GM21381 (cell line): Measurements from ENCODE around the gene CCT5.

Experiments used
- ATAC-seq: cut with Tn5 transposase; IDR thresholded peaks from one replicate; pipeline ENCODE4 v1.9.1; 2021; ENCODE audit warnings: mild to moderate bottlenecking, moderate library complexity; ENCODE audit not compliant: unreplicated experiment

The CCT5 gene

DNA sequence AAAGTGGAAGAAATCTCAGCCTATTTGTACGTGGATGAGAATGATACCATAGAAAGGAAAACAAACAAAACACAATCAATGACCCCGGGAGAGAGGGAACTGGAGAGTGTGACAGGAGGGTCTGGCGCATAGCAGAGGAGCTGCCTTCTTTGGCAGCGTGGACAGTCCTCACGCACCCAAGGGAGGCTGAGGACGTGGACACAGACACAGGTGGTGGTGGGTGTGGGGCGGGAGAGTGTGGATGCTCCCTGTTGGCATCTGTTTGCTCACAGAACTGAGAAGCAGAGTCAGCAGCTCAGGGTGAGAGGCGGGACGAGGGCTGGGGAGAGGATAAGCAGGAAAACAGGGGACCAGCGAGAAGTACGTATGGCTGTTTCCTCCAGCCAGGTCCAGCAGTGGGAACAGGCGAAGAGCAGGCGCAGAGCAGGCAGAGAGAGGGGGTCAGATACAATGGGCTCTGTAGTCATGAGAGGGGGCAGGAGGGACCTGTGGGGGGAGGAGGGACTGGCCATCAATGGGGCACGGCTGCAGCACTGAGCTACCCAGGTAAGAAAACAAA, 47.6 kb downstream of the CCT5 start:
- ATAC-seq = no peak

DNA sequence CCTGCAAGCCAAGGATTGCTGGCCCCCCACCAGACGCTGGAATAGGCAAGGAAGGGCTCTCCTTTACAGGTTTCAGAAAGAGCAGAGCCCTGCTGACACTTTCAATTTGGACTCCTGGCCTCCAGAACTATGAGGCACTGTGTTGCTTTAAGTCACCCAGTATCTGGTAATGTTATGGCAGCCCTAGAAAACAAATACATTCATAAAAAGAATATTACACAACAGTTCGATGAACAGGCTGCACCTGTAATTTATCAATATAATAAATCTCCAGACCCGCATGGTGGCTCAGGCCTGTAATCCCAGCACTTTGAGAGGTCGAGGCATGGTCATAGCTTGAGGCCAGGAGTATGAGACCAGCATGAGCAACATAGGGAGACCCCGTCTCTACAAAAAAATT, 50.2 kb downstream of the CCT5 start:
- no peak for ATAC-seq

DNA sequence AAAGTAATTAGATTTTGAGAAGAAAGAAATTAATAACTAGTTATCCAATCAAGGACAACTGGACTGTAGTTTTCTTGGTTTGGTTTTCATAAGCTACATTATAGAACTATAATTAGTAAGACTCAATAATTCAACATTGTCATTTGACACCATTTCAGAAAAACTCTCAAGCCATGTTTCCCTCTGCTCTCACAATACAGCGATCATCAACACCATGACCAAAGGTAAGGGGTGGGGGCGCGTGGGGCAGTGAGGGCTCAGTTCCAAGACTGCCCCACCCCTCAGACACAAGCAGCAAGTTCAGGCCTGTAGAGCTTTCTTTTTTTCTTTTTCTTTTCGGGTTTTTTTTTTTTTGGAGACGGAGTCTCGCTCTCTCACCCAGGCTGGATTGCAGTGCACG, 51.2 kb downstream of the CCT5 start:
- no peak for ATAC-seq

DNA sequence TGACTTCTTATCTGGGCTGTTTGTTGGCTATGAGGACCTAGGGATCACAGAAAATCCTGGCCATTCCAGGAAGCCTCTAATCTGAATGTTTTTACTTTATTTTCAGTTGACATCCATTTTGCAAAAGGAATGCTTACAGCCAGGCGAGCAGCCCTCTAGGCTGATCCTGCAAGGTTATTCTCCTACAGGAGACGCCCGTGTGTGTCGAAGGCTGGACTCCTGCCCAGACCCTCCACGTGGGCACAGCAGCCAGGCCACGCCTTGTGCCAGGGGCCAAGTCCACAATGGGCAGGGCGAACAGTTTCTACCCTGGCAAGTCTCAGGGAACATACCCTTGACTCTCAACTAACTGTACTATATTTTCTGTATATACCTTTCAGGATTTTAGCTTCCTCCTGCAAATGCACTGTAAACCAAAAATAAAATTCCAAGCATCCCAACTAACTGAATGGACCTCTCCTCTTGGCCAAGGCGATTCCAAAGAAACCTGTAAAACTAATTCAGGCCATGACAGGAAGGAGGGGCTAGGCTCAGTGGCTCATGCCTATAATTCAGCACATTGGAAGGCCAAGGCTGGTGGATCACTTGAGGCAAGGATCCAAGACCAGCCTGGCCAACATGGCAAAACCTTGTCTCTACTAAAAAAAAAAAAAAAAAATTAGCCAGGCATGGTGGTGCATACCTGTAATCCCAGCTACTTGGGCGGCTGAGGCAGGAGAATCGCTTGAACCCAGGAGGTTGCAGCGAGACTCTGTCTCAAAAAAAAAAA, 51.9 kb downstream of the CCT5 start:
- no peak for ATAC-seq

DNA sequence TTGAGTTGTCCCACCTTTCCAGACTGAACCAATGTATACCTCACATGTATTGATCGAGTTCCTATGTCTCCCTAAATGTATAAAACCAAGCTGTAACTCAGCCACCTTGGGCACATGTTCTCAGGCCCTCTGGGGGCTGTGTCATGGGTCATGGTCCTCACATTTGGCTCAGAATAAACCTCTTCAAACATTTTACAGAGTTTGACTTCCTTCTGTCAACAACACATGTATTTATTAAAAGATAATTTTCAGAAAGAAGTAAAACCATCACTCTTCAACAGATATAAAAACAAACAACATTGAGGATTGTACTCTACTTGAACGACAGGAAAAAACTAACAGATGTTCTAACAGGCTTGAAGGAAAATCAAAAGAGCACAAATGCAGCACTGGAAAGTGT, 53.1 kb downstream of the CCT5 start:
- ATAC-seq = no peak

DNA sequence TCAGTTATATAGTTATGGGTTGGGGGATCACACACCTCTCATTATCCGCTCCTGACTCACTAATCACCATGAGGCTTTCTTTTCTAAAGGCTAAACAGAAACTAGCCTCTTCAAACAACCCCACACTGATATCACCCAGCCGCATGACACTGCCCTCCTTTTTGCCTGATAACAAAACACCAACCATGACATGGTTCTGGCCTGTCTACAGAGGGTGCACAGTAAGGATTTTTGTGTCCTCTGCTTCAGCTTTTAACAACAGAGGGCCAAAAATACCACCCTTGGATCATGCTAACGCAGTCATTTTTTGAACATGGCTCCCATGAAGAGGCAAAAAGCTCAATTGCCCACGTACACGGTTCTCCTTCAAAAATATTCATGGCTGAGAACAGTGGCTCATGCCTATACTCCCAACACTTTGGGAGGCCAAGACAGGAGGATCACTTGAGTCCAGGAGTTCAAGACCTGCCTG, 53.7 kb downstream of the CCT5 start:
- no peak for ATAC-seq

DNA sequence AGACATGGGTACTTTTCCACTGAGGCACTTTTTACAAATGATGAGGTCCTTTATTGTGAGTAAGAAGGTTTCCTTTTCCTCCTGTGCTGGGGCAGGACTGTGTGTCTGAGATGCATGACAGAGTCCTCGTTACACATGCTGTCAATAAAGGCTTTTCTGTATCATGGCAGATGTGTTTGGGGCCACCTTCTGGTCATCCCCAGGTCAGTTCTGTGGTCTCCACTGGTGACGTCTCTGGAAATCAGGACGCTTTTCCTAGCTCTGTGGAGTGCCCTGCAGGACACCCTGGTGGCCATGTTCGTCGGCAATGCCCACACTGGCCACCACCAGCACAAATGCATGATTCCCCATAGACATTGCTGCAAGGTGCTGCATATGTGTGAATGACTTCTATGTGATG, 54.9 kb downstream of the CCT5 start:
- no peak for ATAC-seq

DNA sequence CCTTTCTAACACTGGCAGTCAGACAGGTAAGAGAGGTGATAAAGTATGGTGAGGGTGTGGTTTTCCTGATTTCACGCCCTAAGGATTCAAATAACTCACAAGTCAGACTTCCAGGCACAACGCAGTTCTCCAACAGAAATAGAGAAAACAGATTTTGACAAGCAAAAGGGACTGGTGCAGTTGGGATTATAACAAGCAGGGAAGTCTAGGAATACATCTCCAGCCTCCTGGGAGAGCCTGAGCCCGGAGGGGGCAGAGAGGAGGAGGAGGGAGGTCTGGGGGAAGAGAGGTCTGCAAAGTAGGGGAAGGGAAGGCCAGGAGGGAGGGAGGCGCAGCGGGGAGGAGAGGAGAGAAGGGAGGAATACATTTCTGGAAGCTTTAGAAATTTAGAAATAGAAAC, 56.0 kb downstream of the CCT5 start:
- ATAC-seq = no peak

DNA sequence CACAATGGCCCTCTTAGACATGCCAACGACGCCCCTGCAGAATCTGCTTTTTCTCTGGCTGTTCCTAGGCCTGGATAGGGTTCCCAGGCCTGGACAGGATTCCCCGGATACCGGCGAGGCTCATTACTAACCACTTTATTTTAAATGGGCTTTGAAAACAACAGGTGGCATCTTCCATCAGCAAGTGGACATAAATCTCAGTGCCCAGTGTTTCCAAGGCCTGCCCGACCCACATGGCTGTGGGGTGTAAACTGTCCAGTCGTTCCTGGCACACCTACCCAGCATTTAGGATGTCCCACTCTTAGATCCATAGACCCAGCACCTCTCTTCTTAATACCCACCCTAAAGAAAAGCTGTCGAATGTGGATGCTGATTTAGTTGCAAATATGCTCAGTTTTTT, 56.7 kb downstream of the CCT5 start:
- ATAC-seq = no peak

DNA sequence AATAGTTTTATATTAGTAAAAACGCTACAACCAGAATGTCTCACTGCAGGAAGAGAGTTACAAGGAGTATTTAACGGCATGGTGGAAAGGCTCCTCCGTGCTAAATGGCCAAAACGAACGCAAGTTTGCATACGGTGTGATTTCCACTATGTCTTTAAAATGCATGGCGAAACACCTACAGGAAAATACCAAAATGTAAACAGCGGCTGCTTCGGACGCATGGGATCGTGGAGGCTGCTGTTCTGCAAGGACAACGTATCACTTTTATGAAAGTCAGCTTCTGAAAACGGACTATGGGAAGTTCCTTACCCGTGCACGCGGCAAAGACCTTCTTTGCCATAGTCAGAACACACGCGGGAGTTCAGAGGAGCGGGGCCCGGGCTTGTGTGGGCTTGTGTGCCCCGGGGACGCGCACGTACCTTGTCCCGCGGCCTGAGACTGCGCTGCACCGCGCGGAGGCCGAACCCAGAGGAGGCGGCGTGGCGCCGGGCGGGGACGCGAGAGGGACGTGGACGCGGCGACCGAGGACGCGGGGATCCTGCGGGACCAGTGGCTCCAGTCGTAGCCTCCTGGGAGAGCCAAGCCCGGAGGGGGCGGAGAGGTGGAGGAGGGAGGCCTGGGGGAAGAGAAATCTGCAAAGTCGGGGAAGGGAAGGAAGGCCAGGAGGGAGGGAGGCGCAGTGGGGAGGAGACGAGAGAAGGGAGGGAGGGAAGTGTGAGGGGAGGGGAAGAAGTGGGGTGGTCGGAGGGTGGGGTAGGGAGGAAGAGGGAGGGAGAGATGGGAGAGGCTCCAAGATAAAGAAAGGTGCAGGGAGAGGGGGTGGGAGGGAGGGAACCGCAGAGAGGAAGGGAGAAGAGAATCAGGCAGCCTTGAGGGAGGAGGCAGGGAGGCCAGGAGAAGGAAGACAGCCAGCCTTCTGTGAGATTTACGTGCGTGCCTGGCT, 57.4 kb downstream of the CCT5 start, which contains the start of gene CMBL:
CMBL (minus strand) TSS at position 697 of the 943 bp plus-strand sequence. CDS start 17,140 bp downstream, outside the sequence.
- ATAC-seq = peak; percentile 88

DNA sequence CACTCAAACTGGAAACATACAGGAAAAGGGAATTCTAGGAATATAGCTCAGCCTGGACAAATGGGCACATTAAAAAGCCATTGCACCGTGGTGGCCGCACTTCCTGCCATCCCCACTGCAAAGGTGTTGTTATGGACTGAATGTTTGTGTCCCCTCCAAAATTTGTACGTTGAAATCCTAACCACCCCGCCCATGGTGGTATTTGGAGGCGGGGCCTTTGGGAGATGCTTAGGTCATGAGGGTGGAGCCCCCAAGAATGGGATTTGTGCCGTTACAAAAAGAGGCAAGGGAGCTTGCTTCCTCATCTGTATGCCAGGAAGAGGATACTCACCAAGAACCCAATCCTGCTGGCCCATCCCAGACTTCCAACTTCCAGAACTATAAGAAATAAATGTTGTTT, 58.8 kb downstream of the CCT5 start:
- ATAC-seq = no peak

DNA sequence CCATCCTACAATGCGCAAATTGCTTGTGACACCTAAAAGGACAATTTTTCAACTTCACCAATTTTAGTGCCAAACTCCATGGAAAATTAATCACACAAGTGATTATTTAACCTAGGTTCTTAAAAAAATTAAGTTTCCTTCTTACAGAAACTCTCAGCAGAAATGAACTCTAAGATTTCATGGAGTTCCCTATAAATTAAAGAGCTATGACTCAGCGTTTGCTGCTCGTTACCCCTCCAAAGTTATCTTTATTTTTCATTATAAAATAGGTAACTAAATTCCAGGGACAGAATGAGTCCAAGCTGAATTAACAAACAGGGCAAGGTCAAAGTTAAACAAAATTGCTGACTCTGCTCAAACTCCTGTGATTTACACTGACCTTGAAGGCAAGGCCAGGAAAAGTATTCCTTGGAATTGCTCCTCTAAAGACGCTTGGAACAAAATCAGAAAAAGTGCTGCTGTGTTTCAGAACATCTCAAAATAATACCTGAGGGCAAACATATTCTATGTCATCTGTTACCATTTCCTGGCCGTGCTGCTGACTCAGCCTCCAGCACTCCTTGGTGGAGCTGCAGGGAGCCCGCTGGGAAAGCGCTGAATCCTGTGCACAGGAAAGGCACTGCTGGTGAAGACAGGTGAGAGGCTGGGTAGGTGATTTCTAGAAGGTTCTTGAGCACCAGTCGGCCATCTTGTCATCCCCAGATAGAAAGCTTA, 60.1 kb downstream of the CCT5 start:
- ATAC-seq = no peak

DNA sequence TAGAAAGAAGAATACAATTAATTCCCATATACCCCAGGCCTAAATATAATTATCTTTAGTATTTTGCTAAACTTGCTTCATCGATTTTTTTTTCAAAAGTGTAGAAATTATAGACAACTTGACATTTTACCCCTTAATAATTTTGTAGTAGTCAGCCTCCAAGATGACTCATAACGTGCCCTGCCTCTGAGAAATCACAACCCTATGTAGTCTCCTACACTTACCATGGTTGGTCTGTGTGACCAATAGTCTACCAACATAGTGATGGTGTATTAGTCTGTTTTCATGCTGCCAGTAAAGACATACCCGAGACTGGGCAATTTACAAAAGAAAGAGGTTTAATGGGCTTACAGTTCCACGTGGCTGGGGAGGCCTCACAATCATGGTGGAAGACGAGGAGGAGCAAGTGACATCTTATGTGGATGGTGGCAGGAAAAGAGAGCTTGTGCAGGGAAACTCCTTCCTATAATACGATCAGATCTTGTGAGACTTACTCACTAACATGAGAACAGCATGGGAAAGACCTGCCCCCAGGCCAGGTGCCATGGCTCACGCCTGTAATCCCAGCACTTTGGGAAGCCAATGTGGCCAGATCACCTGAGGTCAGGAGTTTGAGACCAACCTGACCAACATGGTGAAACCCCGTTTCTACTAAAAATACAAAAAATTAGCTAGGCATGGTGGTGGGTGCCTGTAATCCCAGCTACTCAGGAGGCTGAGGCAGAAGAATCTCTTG, 60.9 kb downstream of the CCT5 start:
- peak; percentile 47 for ATAC-seq

DNA sequence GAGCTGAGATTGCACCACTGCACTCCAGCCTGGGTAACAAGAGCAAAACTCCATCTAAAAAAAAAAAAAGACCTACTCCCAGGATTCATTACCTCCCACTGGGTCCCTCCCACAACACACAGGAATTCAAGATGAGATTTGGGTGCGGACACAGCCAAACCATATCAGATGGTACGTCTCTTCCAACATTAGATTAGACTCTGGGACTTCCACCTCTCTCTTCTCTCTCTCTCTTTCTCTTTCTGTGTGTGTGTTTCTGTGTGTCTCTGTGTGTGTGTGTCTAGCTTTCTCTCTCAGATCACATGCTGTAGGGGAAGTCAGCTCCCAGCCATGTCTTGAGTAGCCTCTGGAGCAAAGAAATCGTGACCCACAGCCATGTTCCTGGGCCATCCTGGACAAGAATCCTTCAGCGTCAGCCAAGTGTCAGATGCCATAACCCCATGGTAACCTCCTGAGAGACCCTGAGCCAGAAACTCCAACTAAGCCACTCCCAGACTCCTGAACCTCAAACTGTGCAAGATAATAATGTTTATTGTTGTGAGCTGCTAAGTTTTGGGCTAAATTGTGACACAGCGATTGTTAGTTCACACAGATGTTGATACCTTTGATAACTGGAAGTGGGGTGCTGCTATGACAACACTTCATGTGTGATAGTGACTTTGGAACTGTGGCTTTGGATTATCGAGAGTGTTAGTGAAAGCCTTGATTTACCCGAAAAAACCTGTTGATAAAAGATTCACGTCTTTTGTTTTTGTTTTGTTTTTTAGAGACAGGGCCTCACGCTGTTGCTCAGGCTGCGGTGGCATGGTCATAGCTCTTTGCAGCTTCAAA, 61.7 kb downstream of the CCT5 start:
- no peak for ATAC-seq

DNA sequence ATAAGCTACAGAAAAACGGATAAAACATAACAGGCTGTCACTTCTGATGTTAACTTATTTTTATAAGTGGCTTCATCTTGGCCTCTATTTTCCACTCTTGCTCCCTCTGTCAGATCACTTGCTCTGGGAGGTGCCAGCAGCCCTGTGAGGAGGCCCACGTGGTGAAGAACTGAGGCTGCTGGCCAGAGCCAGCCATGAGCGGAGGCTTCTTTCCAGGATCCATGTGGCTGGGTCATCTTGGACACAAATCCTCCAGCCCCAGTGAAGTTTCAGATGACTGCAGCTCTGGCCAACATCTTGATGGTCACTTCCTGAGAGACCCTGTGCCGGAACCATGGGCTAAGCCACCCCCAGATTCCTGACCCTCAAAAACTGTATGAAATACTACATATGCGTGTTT, 65.1 kb downstream of the CCT5 start:
- no peak for ATAC-seq
